ENCODE results near the gene PFN3. TPM values are rescaled to one million over a fixed set of nuclear protein-coding genes. Genes with fewer than 3 reads are reported as not detected.

The PFN3 gene
- total and polyA plus RNA-seq, 2 experiments from 2014 or later, result 1.9 to 2.0 TPM

GRCh38 chr5:177355162-177355867 is 45.1 kb downstream of the PFN3 start:
- TF ChIP-seq EZH2phosphoT487 (IDR thresholded peaks at IDR 0.05; ENCODE audit: unreplicated experiment) (no peak), EZH2 (IDR thresholded peaks at IDR 0.05; ENCODE audit: low read depth, unreplicated experiment) (no peak), STAT1 (IDR thresholded peaks at IDR 0.05; ENCODE audit: unreplicated experiment) (no peak), NANOG (IDR thresholded peaks at IDR 0.05; ENCODE audit: borderline replicate concordance) (no peak), POLR2AphosphoS5 (IDR thresholded peaks at IDR 0.05; ENCODE audit: low read depth) (no peak), CREB1 (CRISPR knock-in tag; IDR thresholded peaks at IDR 0.05; ENCODE audit: low read depth) (no peak), CTCF (conservative IDR thresholded peaks at IDR 0.05; ENCODE audit: low read depth in 2 of 2) (no peak), ZNF331 (CRISPR knock-in tag; IDR thresholded peaks at IDR 0.05; ENCODE audit: low read depth) (no peak), ZNF114 (CRISPR knock-in tag; IDR thresholded peaks at IDR 0.05) (no peak), REST (IDR thresholded peaks at IDR 0.05; ENCODE audit: unreplicated experiment) (no peak)
- TF ChIP-seq, protein P1, sequence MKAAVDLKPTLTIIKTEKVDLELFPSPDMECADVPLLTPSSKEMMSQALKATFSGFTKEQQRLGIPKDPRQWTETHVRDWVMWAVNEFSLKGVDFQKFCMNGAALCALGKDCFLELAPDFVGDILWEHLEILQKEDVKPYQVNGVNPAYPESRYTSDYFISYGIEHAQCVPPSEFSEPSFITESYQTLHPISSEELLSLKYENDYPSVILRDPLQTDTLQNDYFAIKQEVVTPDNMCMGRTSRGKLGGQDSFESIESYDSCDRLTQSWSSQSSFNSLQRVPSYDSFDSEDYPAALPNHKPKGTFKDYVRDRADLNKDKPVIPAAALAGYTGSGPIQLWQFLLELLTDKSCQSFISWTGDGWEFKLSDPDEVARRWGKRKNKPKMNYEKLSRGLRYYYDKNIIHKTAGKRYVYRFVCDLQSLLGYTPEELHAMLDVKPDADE (IDR thresholded peaks at IDR 0.05), result no peak
- ATAC-seq, result no peak

More at GRCh38 chr5:177355162-177355867, 45.1 kb downstream of the PFN3 start:
- Histone ChIP-seq H3K27me3 (ENCODE audit: insufficient read depth) (no peaks in the 10 kb centered on the region; the same call in 1 of the 2 replicates), H4K20me1 (replicated peaks; ENCODE audit: insufficient read depth) (no peaks in the 10 kb centered on the region; the same call in 1 of the 2 replicates), H3F3A (replicated peaks; ENCODE audit: low read depth) (0 out of 2 replicates have a peak, but pooled peaks cover 6% of the 10 kb centered on the region), H3K4me2 (no peak overlapping the region), H3K36me3 (ENCODE audit: insufficient read depth) (no peaks in the 10 kb centered on the region), H3K79me2 (replicated peaks; ENCODE audit: insufficient read depth) (peaks cover 11% of the 10 kb centered on the region), H3K9me2 (ENCODE audit: insufficient read depth) (peaks cover 4% of the 10 kb centered on the region; the same call in 1 of the 2 replicates), H2AFZ (no peak overlapping the region), H3K4me3 (no peak overlapping the region), H3K27ac (ENCODE audit: low read depth) (no peak overlapping the region), H3K4me1 (ENCODE audit: insufficient read depth) (peaks cover 5% of the 10 kb centered on the region)
- H3K27me3 Mint-ChIP-seq (ENCODE audit: insufficient read depth, low read depth, poor library complexity), result peaks cover 16% of the 10 kb centered on the region
- no peak overlapping the region for H3K27ac Mint-ChIP-seq
- no peak overlapping the region for H3K4me3 Mint-ChIP-seq
- no peaks in the 10 kb centered on the region for H3K36me3 Mint-ChIP-seq (ENCODE audit: low read depth)
- DNase-seq (ENCODE audit: low spot score), result no peak
- H3K4me1 Mint-ChIP-seq, result peaks cover 12% of the 10 kb centered on the region
- no peaks in the 10 kb centered on the region; the same call in 2 of the 3 replicates for H3K9me3 Mint-ChIP-seq

Data from GM23338 (cell line).